Measurements from ENCODE around the gene SCRN1. TPM values are rescaled to one million over a fixed set of nuclear protein-coding genes. Genes with fewer than 3 reads are reported as not detected.
"Not testable (repeated sequence)": the region's sequence is repeated elsewhere in the genome, so short reads cannot be mapped to it uniquely, and the experiment has no call there.

SCRN1 gene
- total RNA-seq, 2 donors from 2014 or later, result 20.4 to 30.4 TPM

GRCh38 chr7:29893351-29893965, 96.1 kb downstream of the SCRN1 start:
- Histone ChIP-seq H3K27me3 (no peaks in the 10 kb centered on the region), H3K27ac (no peak overlapping the region), H3K36me3 (replicated peaks in 1 of 2; ENCODE audit: insufficient read depth in 1 of 2, low read depth in 2 of 2) (no peaks in the 10 kb centered on the region), H3K4me1 (no peaks in the 10 kb centered on the region), H3K9me3 (no peaks in the 10 kb centered on the region), H3K4me3 (no peak overlapping the region)
- intact Hi-C loops (cut with DNase I), result no loop called here
- 76 to 80% methylated on average over 6 of the region's 6 CpGs for WGBS, 2 donors
- DNase-seq, result no peak
- no peak for ATAC-seq
- TF ChIP-seq POLR2A (IDR thresholded peaks at IDR 0.05) (no peak), CTCF (IDR thresholded peaks at IDR 0.05) (no peak)

GRCh38 chr7:29892231-29892630, 97.4 kb downstream of the SCRN1 start:
- Histone ChIP-seq H3K36me3 (replicated peaks in 1 of 2; ENCODE audit: insufficient read depth in 1 of 2, low read depth in 2 of 2) (no peaks in the 10 kb centered on the region), H3K9me3 (no peaks in the 10 kb centered on the region), H3K27ac (no peak overlapping the region), H3K27me3 (no peaks in the 10 kb centered on the region), H3K4me1 (no peaks in the 10 kb centered on the region), H3K4me3 (no peak overlapping the region)
- 95 to 96% methylated on average over 5 of the region's 5 CpGs for WGBS, 2 donors
- DNase-seq (no peak), ATAC-seq (no peak)
- TF ChIP-seq CTCF (IDR thresholded peaks at IDR 0.05) (no peak), POLR2A (IDR thresholded peaks at IDR 0.05) (no peak)
- intact Hi-C loops (cut with DNase I), result no loop called here

GRCh38 chr7:29891766-29892165, 97.8 kb downstream of the SCRN1 start:
- H3K27me3 ChIP-seq, result no peaks in the 10 kb centered on the region
- ATAC-seq, result no peak

GRCh38 chr7:29890786-29891185, 98.8 kb downstream of the SCRN1 start:
- H3K27me3 ChIP-seq; intact Hi-C loops (cut with DNase I); H3K4me1 ChIP-seq; H3K27ac ChIP-seq; H3K4me3 ChIP-seq; ATAC-seq; H3K36me3 ChIP-seq (replicated peaks in 1 of 2; ENCODE audit: insufficient read depth in 1 of 2, low read depth in 2 of 2); H3K9me3 ChIP-seq; DNase-seq: not testable (repeated sequence)
- WGBS, 2 donors, result 75 to 83% methylated on average over 1 to 11 of the region's 14 CpGs

More at GRCh38 chr7:29891766-29892165, 97.8 kb downstream of the SCRN1 start:
- Histone ChIP-seq H3K27ac (no peak overlapping the region), H3K4me1 (no peaks in the 10 kb centered on the region), H3K4me3 (no peak overlapping the region), H3K36me3 (replicated peaks in 1 of 2; ENCODE audit: insufficient read depth in 1 of 2, low read depth in 2 of 2) (no peaks in the 10 kb centered on the region), H3K9me3 (no peaks in the 10 kb centered on the region)
- 79 to 85% methylated on average over 4 of the region's 4 CpGs for WGBS, 2 donors
- TF ChIP-seq CTCF (IDR thresholded peaks at IDR 0.05) (no peak), POLR2A (IDR thresholded peaks at IDR 0.05) (no peak)
- no peak for DNase-seq
- intact Hi-C loops (cut with DNase I), result no loop called here

GRCh38 chr7:29890251-29890650, 99.3 kb downstream of the SCRN1 start:
- TF ChIP-seq CTCF (IDR thresholded peaks at IDR 0.05) (no peak), POLR2A (IDR thresholded peaks at IDR 0.05) (no peak)
- ATAC-seq (no peak), DNase-seq (no peak)
- 87 to 91% methylated on average over 4 of the region's 4 CpGs for WGBS, 2 donors
- intact Hi-C loops (cut with DNase I), result no loop called here
- Histone ChIP-seq H3K4me3 (no peak overlapping the region), H3K27me3 (no peaks in the 10 kb centered on the region), H3K36me3 (replicated peaks in 1 of 2; ENCODE audit: insufficient read depth in 1 of 2, low read depth in 2 of 2) (no peaks in the 10 kb centered on the region), H3K27ac (no peak overlapping the region), H3K9me3 (no peaks in the 10 kb centered on the region), H3K4me1 (no peaks in the 10 kb centered on the region)
